Activated naive CD4-positive, alpha-beta T cell treated with anti-CD3 and anti-CD28 coated beads, Interleukin-2, amount 50 U/mL, for 24 hours (primary cell): ENCODE measurements around the gene CEP44.
"Not testable (repeated sequence)": the region's sequence is repeated elsewhere in the genome, so short reads cannot be mapped to it uniquely, and the experiment has no call there.

ENCODE experiments used
- H3K27ac Mint-ChIP-seq: one replicate; pipeline ENCODE4 v1.8.0; 2021; ENCODE audit warnings: mild to moderate bottlenecking, mixed read lengths
- H3K27me3 Mint-ChIP-seq: one replicate; pipeline ENCODE4 v1.8.0; 2021; ENCODE audit warnings: mixed read lengths
- H3K36me3 Mint-ChIP-seq: one replicate; pipeline ENCODE4 v1.8.0; 2021; ENCODE audit warnings: mixed read lengths
- H3K4me1 Mint-ChIP-seq: one replicate; pipeline ENCODE4 v1.8.0; 2021; ENCODE audit warnings: mixed read lengths
- H3K4me3 Mint-ChIP-seq: one replicate; pipeline ENCODE4 v1.8.0; 2021; ENCODE audit warnings: mild to moderate bottlenecking, mixed read lengths
- H3K9me3 Mint-ChIP-seq: one replicate; pipeline ENCODE4 v1.8.0; 2021; ENCODE audit warnings: mixed read lengths

The CEP44 gene

GRCh38 chr4:174332741-174333493 is 49.2 kb downstream of the CEP44 start:
- no peaks in the 10 kb centered on the region for H3K27me3 Mint-ChIP-seq
- peaks cover 6% of the 10 kb centered on the region for H3K36me3 Mint-ChIP-seq
- H3K9me3 Mint-ChIP-seq = no peaks in the 10 kb centered on the region
- H3K4me3 Mint-ChIP-seq = no peak overlapping the region
- H3K27ac Mint-ChIP-seq = no peak overlapping the region
- H3K4me1 Mint-ChIP-seq = no peaks in the 10 kb centered on the region

- Mint-ChIP-seq H3K9me3 (no peaks in the 10 kb centered on the region), H3K36me3 (peaks cover 6% of the 10 kb centered on the region), H3K27me3 (no peaks in the 10 kb centered on the region), H3K4me1 (no peaks in the 10 kb centered on the region), H3K4me3 (no peak overlapping the region), H3K27ac (no peak overlapping the region)
These were observed 50.9 kb downstream of the CEP44 start for GRCh38 chr4:174334628-174335027.

- Mint-ChIP-seq H3K27ac (no peak overlapping the region), H3K4me3 (no peak overlapping the region), H3K4me1 (no peaks in the 10 kb centered on the region), H3K27me3 (peaks cover 5% of the 10 kb centered on the region), H3K36me3 (peaks cover 3% of the 10 kb centered on the region), H3K9me3 (no peaks in the 10 kb centered on the region)
These were observed 57.0 kb downstream of the CEP44 start for GRCh38 chr4:174340714-174341113.

DNA sequence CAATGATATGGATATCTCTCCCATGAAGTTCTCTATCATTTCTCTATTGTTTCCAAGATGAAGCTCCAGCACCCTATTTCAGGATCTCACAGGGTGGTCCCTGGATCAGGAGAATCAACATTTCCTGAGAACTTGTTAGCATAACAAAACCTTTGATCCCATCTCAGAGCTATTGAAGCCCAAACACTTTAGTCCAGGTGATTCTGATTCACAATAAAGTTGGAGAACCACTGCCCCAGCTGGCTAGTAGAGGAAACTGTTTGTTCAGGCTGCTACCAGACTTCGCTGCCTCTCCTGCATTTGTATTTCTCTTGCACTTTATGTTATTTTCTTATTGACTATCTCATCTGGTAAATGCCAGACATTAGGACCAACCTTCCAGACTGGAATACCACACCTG is 65.4 kb downstream of the CEP44 start:
- Mint-ChIP-seq H3K27ac (no peak overlapping the region), H3K9me3 (peaks cover 14% of the 10 kb centered on the region), H3K4me1 (no peaks in the 10 kb centered on the region), H3K27me3 (peaks cover 14% of the 10 kb centered on the region), H3K4me3 (no peak overlapping the region), H3K36me3 (peaks cover 12% of the 10 kb centered on the region)

- H3K27me3 Mint-ChIP-seq = peaks cover 11% of the 10 kb centered on the region
- H3K27ac Mint-ChIP-seq = no peak overlapping the region
- no peaks in the 10 kb centered on the region for H3K4me1 Mint-ChIP-seq
- no peak overlapping the region for H3K4me3 Mint-ChIP-seq
- peaks cover 14% of the 10 kb centered on the region for H3K9me3 Mint-ChIP-seq
- peaks cover 8% of the 10 kb centered on the region for H3K36me3 Mint-ChIP-seq
These were observed 68.5 kb downstream of the CEP44 start for GRCh38 chr4:174352061-174352819.

- Mint-ChIP-seq H3K27ac (no peak overlapping the region), H3K27me3 (peaks cover 13% of the 10 kb centered on the region), H3K36me3 (no peaks in the 10 kb centered on the region), H3K9me3 (no peaks in the 10 kb centered on the region), H3K4me3 (no peak overlapping the region), H3K4me1 (no peaks in the 10 kb centered on the region)
These were observed 73.6 kb downstream of the CEP44 start for GRCh38 chr4:174357321-174357720.

DNA sequence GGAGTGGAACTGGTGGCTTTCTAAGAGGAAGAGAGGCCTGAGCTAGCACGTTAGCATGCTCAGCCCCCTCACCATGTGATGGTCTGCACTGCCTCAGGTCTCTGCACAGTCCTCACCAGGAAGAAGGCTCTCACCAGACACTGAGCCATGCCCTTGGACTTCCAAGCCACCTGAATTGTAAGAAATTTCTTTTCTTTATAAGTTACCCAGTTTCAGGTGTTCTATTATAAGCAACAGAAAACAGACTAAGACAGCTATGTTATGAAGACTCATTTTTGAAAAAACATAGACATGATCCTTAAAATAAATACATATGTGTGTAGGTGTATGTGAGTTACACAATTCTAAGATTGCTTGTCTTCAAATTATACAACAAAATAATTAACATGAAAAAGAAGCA is 74.7 kb downstream of the CEP44 start:
- Mint-ChIP-seq H3K27me3 (peaks cover 9% of the 10 kb centered on the region), H3K27ac (no peak overlapping the region), H3K4me1 (no peaks in the 10 kb centered on the region), H3K9me3 (peaks cover 3% of the 10 kb centered on the region), H3K4me3 (no peak overlapping the region), H3K36me3 (no peaks in the 10 kb centered on the region)

DNA sequence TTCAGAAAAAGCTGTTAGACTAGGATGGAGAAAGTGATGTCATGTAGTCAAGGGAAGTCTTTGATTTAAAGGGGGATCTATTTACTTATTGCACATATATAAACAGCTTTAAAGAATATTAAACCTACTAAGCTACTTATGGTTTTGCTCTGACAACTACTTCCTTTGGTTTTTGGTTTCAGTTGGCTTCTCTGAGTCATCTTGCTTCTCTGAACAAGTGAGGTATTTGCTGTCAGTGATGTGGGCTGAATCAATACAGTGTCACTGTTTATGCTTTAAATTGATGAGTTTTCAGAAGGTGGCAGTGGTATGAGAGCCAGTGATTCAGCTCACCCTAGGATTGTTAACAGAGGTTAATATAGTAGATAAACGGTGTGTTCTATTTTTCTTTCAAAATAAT is 75.1 kb downstream of the CEP44 start:
- Mint-ChIP-seq H3K4me3 (no peak overlapping the region), H3K36me3 (no peaks in the 10 kb centered on the region), H3K27ac (no peak overlapping the region)

GRCh38 chr4:174362340-174362739 is 78.6 kb downstream of the CEP44 start:
- H3K4me1 Mint-ChIP-seq = no peaks in the 10 kb centered on the region
- no peak overlapping the region for H3K27ac Mint-ChIP-seq
- H3K4me3 Mint-ChIP-seq = no peak overlapping the region
- H3K27me3 Mint-ChIP-seq = peaks cover 5% of the 10 kb centered on the region
- no peaks in the 10 kb centered on the region for H3K36me3 Mint-ChIP-seq
- peaks cover 3% of the 10 kb centered on the region for H3K9me3 Mint-ChIP-seq

More for the DNA sequence above, 75.1 kb downstream of the CEP44 start:
- Mint-ChIP-seq H3K9me3 (peaks cover 3% of the 10 kb centered on the region), H3K27me3 (peaks cover 9% of the 10 kb centered on the region), H3K4me1 (no peaks in the 10 kb centered on the region)

GRCh38 chr4:174363782-174364181 is 80.1 kb downstream of the CEP44 start:
- not testable (repeated sequence) for H3K4me3 Mint-ChIP-seq, H3K27me3 Mint-ChIP-seq, H3K9me3 Mint-ChIP-seq, H3K36me3 Mint-ChIP-seq, H3K27ac Mint-ChIP-seq, H3K4me1 Mint-ChIP-seq

GRCh38 chr4:174365018-174365587 is 81.4 kb downstream of the CEP44 start:
- H3K4me1 Mint-ChIP-seq = no peaks in the 10 kb centered on the region
- H3K27me3 Mint-ChIP-seq = peaks cover 3% of the 10 kb centered on the region
- H3K27ac Mint-ChIP-seq = no peak overlapping the region
- no peaks in the 10 kb centered on the region for H3K36me3 Mint-ChIP-seq
- H3K4me3 Mint-ChIP-seq = no peak overlapping the region
- peaks cover 3% of the 10 kb centered on the region for H3K9me3 Mint-ChIP-seq

DNA sequence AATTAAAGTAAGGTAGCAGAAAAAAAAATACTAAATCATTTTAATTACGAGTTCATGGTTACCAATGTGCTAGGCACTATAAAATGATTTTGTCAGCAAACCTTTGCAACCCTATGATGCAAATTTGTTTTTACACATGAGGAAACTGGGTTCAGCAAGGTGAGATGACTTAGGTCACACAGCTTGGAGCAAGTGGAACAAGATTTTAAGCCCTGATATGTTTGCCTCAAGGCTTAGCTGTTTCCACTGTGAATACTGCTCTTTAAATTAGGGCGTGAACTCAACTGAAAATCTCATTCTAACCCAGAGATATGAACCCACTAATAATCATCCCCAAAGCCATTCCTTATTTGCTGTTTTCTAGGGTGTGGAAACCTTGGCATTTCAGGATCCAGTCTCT is 86.3 kb downstream of the CEP44 start:
- Mint-ChIP-seq H3K27me3 (no peaks in the 10 kb centered on the region), H3K4me1 (no peaks in the 10 kb centered on the region), H3K27ac (no peak overlapping the region), H3K36me3 (no peaks in the 10 kb centered on the region), H3K9me3 (no peaks in the 10 kb centered on the region), H3K4me3 (no peak overlapping the region)

DNA sequence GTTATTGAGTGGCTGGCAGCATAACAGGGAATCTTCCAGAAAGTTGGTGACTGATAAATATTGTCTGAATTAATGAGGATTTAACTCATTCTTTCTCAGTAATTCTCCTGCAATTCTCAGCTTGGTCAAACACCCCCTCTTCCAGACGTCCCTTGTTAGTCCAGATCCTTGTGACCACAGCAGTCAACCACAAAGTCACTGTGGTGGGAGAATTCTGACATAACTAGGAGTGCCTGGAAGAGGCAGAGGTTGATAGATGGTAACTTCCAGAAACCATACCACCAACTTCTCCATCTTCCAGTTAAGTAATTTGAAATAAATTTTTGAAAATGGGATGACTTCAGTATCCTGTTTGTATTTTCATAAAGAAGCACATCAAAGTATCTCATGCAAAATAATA is 90.1 kb downstream of the CEP44 start:
- Mint-ChIP-seq H3K36me3 (no peaks in the 10 kb centered on the region), H3K4me1 (no peaks in the 10 kb centered on the region), H3K27me3 (peaks cover 4% of the 10 kb centered on the region), H3K4me3 (no peak overlapping the region), H3K9me3 (no peaks in the 10 kb centered on the region), H3K27ac (no peak overlapping the region)

- Mint-ChIP-seq H3K27ac (no peak overlapping the region), H3K9me3 (no peaks in the 10 kb centered on the region), H3K36me3 (no peaks in the 10 kb centered on the region)
These were observed 91.7 kb downstream of the CEP44 start for GRCh38 chr4:174375422-174375821.

GRCh38 chr4:174377613-174378012 is 93.9 kb downstream of the CEP44 start:
- Mint-ChIP-seq H3K36me3 (no peaks in the 10 kb centered on the region), H3K9me3 (no peaks in the 10 kb centered on the region), H3K4me1 (no peaks in the 10 kb centered on the region), H3K4me3 (no peak overlapping the region), H3K27me3 (peaks cover 6% of the 10 kb centered on the region), H3K27ac (no peak overlapping the region)

More at GRCh38 chr4:174375422-174375821, 91.7 kb downstream of the CEP44 start:
- peaks cover 6% of the 10 kb centered on the region for H3K27me3 Mint-ChIP-seq
- no peaks in the 10 kb centered on the region for H3K4me1 Mint-ChIP-seq
- no peak overlapping the region for H3K4me3 Mint-ChIP-seq

- H3K27me3 Mint-ChIP-seq = peaks cover 6% of the 10 kb centered on the region
- H3K4me1 Mint-ChIP-seq = no peaks in the 10 kb centered on the region
- H3K36me3 Mint-ChIP-seq = no peaks in the 10 kb centered on the region
- no peak overlapping the region for H3K27ac Mint-ChIP-seq
- H3K9me3 Mint-ChIP-seq = no peaks in the 10 kb centered on the region
- no peak overlapping the region for H3K4me3 Mint-ChIP-seq
These were observed 95.2 kb downstream of the CEP44 start for GRCh38 chr4:174378951-174379350.
